SK-N-SH (cell line): Measurements from ENCODE around the gene TBL1XR1.

ENCODE experiments used
- EP300 ChIP-seq, 2 experiments: IDR thresholded peaks; 2 replicates each; pipeline versions ENCODE4 v1.4.0 to v1.6.1; 2012; ENCODE audit warnings: borderline replicate concordance in 1 of 2, low read depth in 1 of 2, low read length in 1 of 2
- GABPA ChIP-seq: IDR thresholded peaks from 2 replicates; pipeline ENCODE4 v1.4.0; 2012; ENCODE audit warnings: low read depth, mild to moderate bottlenecking
- MAX ChIP-seq: IDR thresholded peaks from 2 replicates; pipeline ENCODE4 v1.4.0; 2012; ENCODE audit warnings: low read depth
- RFX5 ChIP-seq: IDR thresholded peaks from 2 replicates; pipeline ENCODE4 v1.6.1; 2012; ENCODE audit warnings: mild to moderate bottlenecking, improper control_type of control experiment, low read length
- TEAD4 ChIP-seq: IDR thresholded peaks from 2 replicates; pipeline ENCODE4 v1.4.0; 2012; ENCODE audit warnings: mild to moderate bottlenecking, borderline replicate concordance; ENCODE audit not compliant: insufficient read depth
- TF ChIP-seq, protein P1 (sequence below): fragments of 200-600 bp; sonication (generic); IDR thresholded peaks from 2 replicates; pipeline ENCODE4 v1.6.1; 2017; ENCODE audit warnings: antibody characterized with exemption, mild to moderate bottlenecking, moderate library complexity

GRCh38 chr3:177096615-177097014 is 100.7 kb downstream of the TBL1XR1 start:
- TF ChIP-seq, protein P1, sequence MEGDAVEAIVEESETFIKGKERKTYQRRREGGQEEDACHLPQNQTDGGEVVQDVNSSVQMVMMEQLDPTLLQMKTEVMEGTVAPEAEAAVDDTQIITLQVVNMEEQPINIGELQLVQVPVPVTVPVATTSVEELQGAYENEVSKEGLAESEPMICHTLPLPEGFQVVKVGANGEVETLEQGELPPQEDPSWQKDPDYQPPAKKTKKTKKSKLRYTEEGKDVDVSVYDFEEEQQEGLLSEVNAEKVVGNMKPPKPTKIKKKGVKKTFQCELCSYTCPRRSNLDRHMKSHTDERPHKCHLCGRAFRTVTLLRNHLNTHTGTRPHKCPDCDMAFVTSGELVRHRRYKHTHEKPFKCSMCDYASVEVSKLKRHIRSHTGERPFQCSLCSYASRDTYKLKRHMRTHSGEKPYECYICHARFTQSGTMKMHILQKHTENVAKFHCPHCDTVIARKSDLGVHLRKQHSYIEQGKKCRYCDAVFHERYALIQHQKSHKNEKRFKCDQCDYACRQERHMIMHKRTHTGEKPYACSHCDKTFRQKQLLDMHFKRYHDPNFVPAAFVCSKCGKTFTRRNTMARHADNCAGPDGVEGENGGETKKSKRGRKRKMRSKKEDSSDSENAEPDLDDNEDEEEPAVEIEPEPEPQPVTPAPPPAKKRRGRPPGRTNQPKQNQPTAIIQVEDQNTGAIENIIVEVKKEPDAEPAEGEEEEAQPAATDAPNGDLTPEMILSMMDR: no peak
- TF ChIP-seq MAX: no peak
- TF ChIP-seq TEAD4: no peak
- TF ChIP-seq GABPA: no peak
- no peak for TF ChIP-seq EP300 (IDR thresholded peaks at IDR 0.05; ENCODE audit: borderline replicate concordance in 1 of 2, low read depth in 1 of 2, low read length in 1 of 2)
- no peak for TF ChIP-seq RFX5
